NCI-H69 (cell line): ENCODE measurements around the gene ADAM15.
A peak's percentile ranks its signal among the peaks of the same experiment; 100 is the strongest.

Source experiments
- DNase-seq: peaks from one replicate; lab custom pipeline; 2025; lab: John Stamatoyannopoulos, UW

The ADAM15 gene

GRCh38 chr1:155050560-155051341 is at the start of gene ADAM15:
Gene ADAM15 (plus strand): TSS chr1:155051316. CDS start chr1:155051387, 71 bp downstream.
- DNase-seq = peak; percentile 96

GRCh38 chr1:155001425-155001674 is 49.8 kb upstream of the ADAM15 start:
- no peak for DNase-seq

GRCh38 chr1:155001675-155002463 is 49.2 kb upstream of the ADAM15 start:
- peak; percentile 100 for DNase-seq

GRCh38 chr1:155002464-155003226 is 48.5 kb upstream of the ADAM15 start, which contains the start of gene ZBTB7B:
Gene ZBTB7B (plus strand): TSS chr1:155002802. CDS start chr1:155014661, 11,859 bp downstream.
- DNase-seq = peak; percentile 68

- DNase-seq = peak; percentile 82
Measured at GRCh38 chr1:155003227-155003765, 47.8 kb upstream of the ADAM15 start.

GRCh38 chr1:155003766-155004351 is 47.3 kb upstream of the ADAM15 start:
- peak; percentile 84 for DNase-seq

GRCh38 chr1:155004352-155005075 is 46.6 kb upstream of the ADAM15 start:
- DNase-seq = peak; percentile 69

GRCh38 chr1:155005076-155006011 is 45.8 kb upstream of the ADAM15 start:
- DNase-seq = no peak

- DNase-seq = peak; percentile 23
Measured at GRCh38 chr1:155006601-155007101, 44.5 kb upstream of the ADAM15 start.

- DNase-seq = no peak
Measured at GRCh38 chr1:155007251-155007828, 43.8 kb upstream of the ADAM15 start.

GRCh38 chr1:155008015-155008941 is 42.8 kb upstream of the ADAM15 start:
- no peak for DNase-seq

GRCh38 chr1:155009221-155009711 is 41.9 kb upstream of the ADAM15 start:
- DNase-seq = no peak

- DNase-seq = no peak
Measured at GRCh38 chr1:155009742-155010141, 41.4 kb upstream of the ADAM15 start.

- peak; percentile 27 for DNase-seq
Measured at GRCh38 chr1:155010211-155010918, 40.8 kb upstream of the ADAM15 start.

GRCh38 chr1:155011004-155011416 is 40.1 kb upstream of the ADAM15 start:
- DNase-seq = no peak

- DNase-seq = no peak
Measured at GRCh38 chr1:155011437-155012025, 39.6 kb upstream of the ADAM15 start.

GRCh38 chr1:155012026-155012546 is 39.0 kb upstream of the ADAM15 start:
- peak; percentile 96 for DNase-seq
